HCT116 (cell line): ENCODE measurements around the gene M1AP. TPM values are rescaled to one million over a fixed set of nuclear protein-coding genes. Genes with fewer than 3 reads are reported as not detected.

Experiments used
- ATAC-seq: fragments of 200-7000 bp; cut with Tn5 transposase; 2 replicates; pipeline ENCODE4 v1.9.1; 2020; ENCODE audit warnings: mild to moderate bottlenecking, moderate library complexity
- BruUV-seq: library from RNA; stranded (reverse); fragments of 400-500 nt; replicated peaks from 2 replicates; lab custom pipeline; 2021; lab: Mats Ljungman, UMichigan
- CTCF ChIA-PET: fragments of 300-600 bp; sonication (Branson Sonifier 250); formaldehyde crosslinking; loops from one replicate; lab custom pipeline; 2021; ENCODE audit warnings: antibody characterized with exemption; lab: Charles Lee
- POLR2A ChIA-PET: fragments of 300-600, 350-600 bp; sonication (Branson Sonifier 250); formaldehyde crosslinking; loops from one replicate; lab custom pipeline; 2021; ENCODE audit warnings: antibody characterized with exemption; lab: Charles Lee
- RAD21 ChIA-PET, 2 experiments: fragments of 300-600 bp; sonication (Branson Sonifier 250); formaldehyde crosslinking; loops; one replicate each; lab custom pipeline; 2023; ENCODE audit warnings: low total read pairs in 2 of 2; ENCODE audit not compliant: uncharacterized antibody in 2 of 2, unreplicated experiment in 2 of 2, low non-redundant PET in 1 of 2; lab: Charles Lee
- DNase-seq: peaks from one replicate; pipeline ENCODE4 v3.0.0-alpha.2; 2010; ENCODE audit warnings: low read depth, low spot score
- H2AFZ ChIP-seq: fragments of 200-600 bp; shearing (Covaris generic), sonication (generic); 2 replicates; pipeline ENCODE4 v1.6.1; 2017; ENCODE audit warnings: low read depth, mixed run types, mixed read lengths, antibody characterized with exemption, low read length; ENCODE audit not compliant: poor library complexity, severe bottlenecking
- H3K27ac ChIP-seq: 2 replicates; pipeline ENCODE4 v1.5.1; 2012; ENCODE audit warnings: low read depth, low read length
- H3K27me3 ChIP-seq: fragments of 200-600 bp; sonication (generic); 2 replicates; pipeline ENCODE4 v1.6.1; 2016; ENCODE audit warnings: mixed run types, low read length, mixed read lengths; ENCODE audit not compliant: insufficient read depth
- H3K36me3 ChIP-seq, 2 experiments: fragments of 200-500 bp in 1 of 2; fragments of 200-600 bp in 1 of 2; sonication (Bioruptor generic) in 1 of 2; sonication (generic) in 1 of 2; 2 replicates each; pipeline versions ENCODE4 v1.5.1 to v1.6.1; 2014 to 2016; ENCODE audit warnings: low read length in 2 of 2, inconsistent platforms in 1 of 2, mixed read lengths in 1 of 2, mixed run types in 1 of 2; ENCODE audit not compliant: insufficient read depth in 2 of 2, control insufficient read depth in 1 of 2
- H3K4me1 ChIP-seq, 2 experiments: fragments of 200-600 bp in 1 of 2; sonication (generic) in 1 of 2; 2 replicates each; pipeline versions ENCODE4 v1.5.1 to v1.6.1; 2012 to 2017; ENCODE audit warnings: low read length in 2 of 2, inconsistent platforms in 1 of 2, mild to moderate bottlenecking in 1 of 2, mixed read lengths in 1 of 2, mixed run types in 1 of 2, moderate library complexity in 1 of 2; ENCODE audit not compliant: insufficient read depth in 2 of 2, control insufficient read depth in 1 of 2
- H3K4me2 ChIP-seq: fragments of 200-600 bp; sonication (generic); 2 replicates; pipeline ENCODE4 v1.6.1; 2017; ENCODE audit warnings: mixed run types, low read length, mixed read lengths
- H3K4me3 ChIP-seq, 2 experiments: fragments of 200-600 bp in 1 of 2; sonication (generic) in 1 of 2; replicated peaks in 1 of 2; 2 replicates each; pipeline ENCODE4 v1.5.1; 2011 to 2016; ENCODE audit warnings: low read length in 2 of 2, control low read depth in 1 of 2, low read depth in 1 of 2, mild to moderate bottlenecking in 1 of 2, mixed read lengths in 1 of 2, mixed run types in 1 of 2
- H3K79me2 ChIP-seq: fragments of 200-600 bp; sonication (generic); 2 replicates; pipeline ENCODE4 v1.6.1; 2017; ENCODE audit warnings: mild to moderate bottlenecking, mixed run types, low read length, moderate library complexity, mixed read lengths; ENCODE audit not compliant: insufficient read depth
- H3K9ac ChIP-seq: fragments of 200-600 bp; sonication (generic); 2 replicates; pipeline ENCODE4 v1.6.1; 2016; ENCODE audit warnings: low read length, mixed read lengths
- H3K9me2 ChIP-seq: fragments of 200-600 bp; sonication (generic), shearing (Covaris generic); 2 replicates; pipeline ENCODE4 v1.6.1; 2017; ENCODE audit warnings: mixed run types, mild to moderate bottlenecking, moderate library complexity; ENCODE audit not compliant: insufficient read depth
- H3K9me3 ChIP-seq, 2 experiments: fragments of 200-500 bp in 1 of 2; fragments of 200-600 bp in 1 of 2; sonication (Bioruptor generic) in 1 of 2; sonication (generic) in 1 of 2; 2 replicates each; pipeline ENCODE4 v1.6.1; 2014 to 2017; ENCODE audit warnings: low read length in 2 of 2, mixed read lengths in 2 of 2, inconsistent platforms in 1 of 2, low read depth in 1 of 2, mild to moderate bottlenecking in 1 of 2, mixed run types in 1 of 2, moderate library complexity in 1 of 2; ENCODE audit not compliant: control insufficient read depth in 1 of 2, insufficient read depth in 1 of 2
- H4K20me1 ChIP-seq: fragments of 200-600 bp; sonication (generic), shearing (Covaris generic); 2 replicates; pipeline ENCODE4 v1.6.1; 2017; ENCODE audit warnings: mixed run types, mild to moderate bottlenecking, moderate library complexity; ENCODE audit not compliant: insufficient read depth
- ATF3 ChIP-seq: IDR thresholded peaks from 2 replicates; pipeline ENCODE4 v1.6.1; 2012
- CBX3 ChIP-seq: IDR thresholded peaks from 2 replicates; pipeline ENCODE4 v1.6.1; 2012; ENCODE audit warnings: low read depth
- CEBPB ChIP-seq: IDR thresholded peaks from 2 replicates; pipeline ENCODE4 v1.6.1; 2012; ENCODE audit warnings: low read depth
- CTCF ChIP-seq, 3 experiments: fragments of 200-600 bp in 1 of 3; sonication (generic) in 1 of 3; IDR thresholded peaks in 2 of 3; conservative IDR thresholded peaks in 1 of 3; 2 replicates each; pipeline ENCODE4 v1.5.1; 2012 to 2017; ENCODE audit warnings: low read depth in 2 of 3, low read length in 2 of 3, antibody characterized with exemption in 1 of 3, borderline replicate concordance in 1 of 3, control low read depth in 1 of 3, mild to moderate bottlenecking in 1 of 3, mixed read lengths in 1 of 3, mixed run types in 1 of 3, moderate library complexity in 1 of 3; ENCODE audit not compliant: insufficient read depth in 1 of 3
- EGR1 ChIP-seq: IDR thresholded peaks from 2 replicates; pipeline ENCODE4 v1.6.1; 2012; ENCODE audit warnings: low read depth
- EZH2 ChIP-seq: fragments of 200-600 bp; sonication (generic); IDR thresholded peaks from 2 replicates; pipeline ENCODE4 v1.6.1; 2017; ENCODE audit warnings: antibody characterized with exemption, mixed run types
- EZH2phosphoT487 ChIP-seq: fragments of 200-600 bp; IDR thresholded peaks from 2 replicates; pipeline ENCODE4 v1.6.1; 2018; ENCODE audit warnings: antibody characterized with exemption, borderline replicate concordance
- FOSL1 ChIP-seq: IDR thresholded peaks from 2 replicates; pipeline ENCODE4 v1.6.1; 2012; ENCODE audit warnings: low read depth
- JUND ChIP-seq: IDR thresholded peaks from 2 replicates; pipeline ENCODE4 v1.6.1; 2012
- POLR2A ChIP-seq: IDR thresholded peaks from 2 replicates; pipeline ENCODE4 v1.7.0; 2011; ENCODE audit warnings: borderline replicate concordance; ENCODE audit not compliant: insufficient read depth, insufficient read length; ENCODE audit errors: extremely low read depth
- RAD21 ChIP-seq: IDR thresholded peaks from 2 replicates; pipeline ENCODE4 v1.6.1; 2012; ENCODE audit warnings: low read depth, mild to moderate bottlenecking
- SIN3A ChIP-seq: IDR thresholded peaks from 2 replicates; pipeline ENCODE4 v1.6.1; 2012; ENCODE audit warnings: low read depth
- SP1 ChIP-seq: IDR thresholded peaks from 2 replicates; pipeline ENCODE4 v1.6.1; 2012; ENCODE audit warnings: low read depth
- ZFX ChIP-seq: fragments of 450-650 bp; IDR thresholded peaks from 2 replicates; pipeline ENCODE4 v1.6.1; 2017
- ZNF274 ChIP-seq: fragments of 200-500 bp; sonication (Bioruptor generic); IDR thresholded peaks from 2 replicates; pipeline ENCODE4 v1.6.1; 2014; ENCODE audit warnings: mild to moderate bottlenecking, low read depth, low read length, inconsistent platforms
- intact Hi-C: fragments of 100-400 bp; cut with micrococcal nuclease; formaldehyde crosslinking; loops from 2 replicates; pipeline ENCODE4 v1.10.0; 2022
- total RNA-seq: library from RNA; stranded (reverse); gene quantifications from one replicate; pipeline ENCODE4 v1.2.1, GENCODE V29; 2021; ENCODE audit not compliant: unreplicated experiment
- TF ChIP-seq, protein P1 (sequence below): IDR thresholded peaks from 2 replicates; pipeline ENCODE4 v1.6.1; 2012; ENCODE audit warnings: low read depth
- TF ChIP-seq, protein P2 (sequence below): IDR thresholded peaks from 2 replicates; pipeline ENCODE4 v1.6.1; 2011; ENCODE audit warnings: mild to moderate bottlenecking, low read length, moderate library complexity; ENCODE audit not compliant: insufficient replicate concordance; ENCODE audit errors: extremely low read depth

M1AP gene
- total RNA-seq, 1 experiment from 2014 or later = 28.2 TPM

GRCh38 chr2:74599676-74600075 is 48.5 kb downstream of the M1AP start:
- Histone ChIP-seq H4K20me1 (no peaks in the 10 kb centered on the region), H3K9me3 (no peaks in the 10 kb centered on the region), H2AFZ (no peak overlapping the region), H3K27me3 (no peaks in the 10 kb centered on the region), H3K36me3 (no peaks in the 10 kb centered on the region), H3K9me2 (no peaks in the 10 kb centered on the region), H3K4me2 (no peak overlapping the region), H3K4me1 (peaks cover 4 to 6% of the 10 kb centered on the region in 2 experiments; a peak in 2 of 4 replicates), H3K27ac (no peak overlapping the region), H3K4me3 (no peak overlapping the region), H3K79me2 (no peaks in the 10 kb centered on the region), H3K9ac (no peak overlapping the region)
- no TSS peak for BruUV-seq
- ChIA-PET CTCF (interaction anchor here (0.5 kb wide), 1 partner anchor 46 kb away, joined by 5 read pairs; the partner anchor contains the start of gene LOXL3), POLR2A (no interaction called here), RAD21 (no interaction called here)
- intact Hi-C loops = no loop called here
- DNase-seq = no peak
- ATAC-seq = no peak
- TF ChIP-seq CEBPB (no peak), CBX3 (no peak), FOSL1 (no peak), EGR1 (no peak), EZH2 (no peak), ZFX (no peak), CTCF (IDR thresholded peaks at IDR 0.05 in 2 of 3, conservative IDR thresholded peaks at IDR 0.05 in 1 of 3; ENCODE audit: borderline replicate concordance in 1 of 3, insufficient read depth in 1 of 3, low read depth in 2 of 3, low read length in 2 of 3) (no peak), EZH2phosphoT487 (no peak), JUND (no peak), SIN3A (no peak), SP1 (no peak), ATF3 (no peak), ZNF274 (no peak), RAD21 (no peak), POLR2A (no peak)
- TF ChIP-seq, protein P1, sequence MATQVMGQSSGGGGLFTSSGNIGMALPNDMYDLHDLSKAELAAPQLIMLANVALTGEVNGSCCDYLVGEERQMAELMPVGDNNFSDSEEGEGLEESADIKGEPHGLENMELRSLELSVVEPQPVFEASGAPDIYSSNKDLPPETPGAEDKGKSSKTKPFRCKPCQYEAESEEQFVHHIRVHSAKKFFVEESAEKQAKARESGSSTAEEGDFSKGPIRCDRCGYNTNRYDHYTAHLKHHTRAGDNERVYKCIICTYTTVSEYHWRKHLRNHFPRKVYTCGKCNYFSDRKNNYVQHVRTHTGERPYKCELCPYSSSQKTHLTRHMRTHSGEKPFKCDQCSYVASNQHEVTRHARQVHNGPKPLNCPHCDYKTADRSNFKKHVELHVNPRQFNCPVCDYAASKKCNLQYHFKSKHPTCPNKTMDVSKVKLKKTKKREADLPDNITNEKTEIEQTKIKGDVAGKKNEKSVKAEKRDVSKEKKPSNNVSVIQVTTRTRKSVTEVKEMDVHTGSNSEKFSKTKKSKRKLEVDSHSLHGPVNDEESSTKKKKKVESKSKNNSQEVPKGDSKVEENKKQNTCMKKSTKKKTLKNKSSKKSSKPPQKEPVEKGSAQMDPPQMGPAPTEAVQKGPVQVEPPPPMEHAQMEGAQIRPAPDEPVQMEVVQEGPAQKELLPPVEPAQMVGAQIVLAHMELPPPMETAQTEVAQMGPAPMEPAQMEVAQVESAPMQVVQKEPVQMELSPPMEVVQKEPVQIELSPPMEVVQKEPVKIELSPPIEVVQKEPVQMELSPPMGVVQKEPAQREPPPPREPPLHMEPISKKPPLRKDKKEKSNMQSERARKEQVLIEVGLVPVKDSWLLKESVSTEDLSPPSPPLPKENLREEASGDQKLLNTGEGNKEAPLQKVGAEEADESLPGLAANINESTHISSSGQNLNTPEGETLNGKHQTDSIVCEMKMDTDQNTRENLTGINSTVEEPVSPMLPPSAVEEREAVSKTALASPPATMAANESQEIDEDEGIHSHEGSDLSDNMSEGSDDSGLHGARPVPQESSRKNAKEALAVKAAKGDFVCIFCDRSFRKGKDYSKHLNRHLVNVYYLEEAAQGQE = no peak
- TF ChIP-seq, protein P2, sequence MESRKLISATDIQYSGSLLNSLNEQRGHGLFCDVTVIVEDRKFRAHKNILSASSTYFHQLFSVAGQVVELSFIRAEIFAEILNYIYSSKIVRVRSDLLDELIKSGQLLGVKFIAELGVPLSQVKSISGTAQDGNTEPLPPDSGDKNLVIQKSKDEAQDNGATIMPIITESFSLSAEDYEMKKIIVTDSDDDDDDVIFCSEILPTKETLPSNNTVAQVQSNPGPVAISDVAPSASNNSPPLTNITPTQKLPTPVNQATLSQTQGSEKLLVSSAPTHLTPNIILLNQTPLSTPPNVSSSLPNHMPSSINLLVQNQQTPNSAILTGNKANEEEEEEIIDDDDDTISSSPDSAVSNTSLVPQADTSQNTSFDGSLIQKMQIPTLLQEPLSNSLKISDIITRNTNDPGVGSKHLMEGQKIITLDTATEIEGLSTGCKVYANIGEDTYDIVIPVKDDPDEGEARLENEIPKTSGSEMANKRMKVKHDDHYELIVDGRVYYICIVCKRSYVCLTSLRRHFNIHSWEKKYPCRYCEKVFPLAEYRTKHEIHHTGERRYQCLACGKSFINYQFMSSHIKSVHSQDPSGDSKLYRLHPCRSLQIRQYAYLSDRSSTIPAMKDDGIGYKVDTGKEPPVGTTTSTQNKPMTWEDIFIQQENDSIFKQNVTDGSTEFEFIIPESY = no peak
